Astrocyte (in vitro differentiated cells and primary cell): ENCODE data around the gene GDF2.

Experiments used
- EZH2 ChIP-seq: IDR thresholded peaks from 2 replicates; pipeline ENCODE4 v1.6.1; 2012; ENCODE audit warnings: mild to moderate bottlenecking, low read length, inconsistent platforms; ENCODE audit not compliant: insufficient read depth
- TF ChIP-seq, protein P1 (sequence below): IDR thresholded peaks from 2 replicates; pipeline ENCODE4 v1.5.1; 2011; ENCODE audit warnings: low read depth, mild to moderate bottlenecking, inconsistent platforms, low read length, moderate library complexity; ENCODE audit not compliant: insufficient read depth

DNA sequence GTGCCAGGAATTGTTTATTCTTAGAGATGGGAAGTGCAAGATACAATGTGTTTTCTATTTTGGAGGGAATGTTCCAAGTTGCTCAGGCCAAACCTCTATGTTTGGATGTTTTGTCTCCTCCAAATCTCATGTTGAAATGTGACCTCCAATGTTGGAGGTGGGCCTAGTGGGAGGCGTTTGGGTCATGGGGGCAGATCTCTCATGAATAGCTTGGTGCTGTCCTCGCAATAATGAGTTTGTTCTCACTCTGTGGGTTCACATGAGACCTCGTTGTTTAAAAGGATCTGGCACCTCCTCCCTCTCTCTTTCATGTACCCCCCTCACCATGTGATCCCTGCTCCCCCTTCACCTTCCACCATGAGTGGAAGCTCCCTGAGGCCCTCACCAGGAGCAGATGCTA lies 30.6 kb upstream of the GDF2 start:
- TF ChIP-seq, protein P1, sequence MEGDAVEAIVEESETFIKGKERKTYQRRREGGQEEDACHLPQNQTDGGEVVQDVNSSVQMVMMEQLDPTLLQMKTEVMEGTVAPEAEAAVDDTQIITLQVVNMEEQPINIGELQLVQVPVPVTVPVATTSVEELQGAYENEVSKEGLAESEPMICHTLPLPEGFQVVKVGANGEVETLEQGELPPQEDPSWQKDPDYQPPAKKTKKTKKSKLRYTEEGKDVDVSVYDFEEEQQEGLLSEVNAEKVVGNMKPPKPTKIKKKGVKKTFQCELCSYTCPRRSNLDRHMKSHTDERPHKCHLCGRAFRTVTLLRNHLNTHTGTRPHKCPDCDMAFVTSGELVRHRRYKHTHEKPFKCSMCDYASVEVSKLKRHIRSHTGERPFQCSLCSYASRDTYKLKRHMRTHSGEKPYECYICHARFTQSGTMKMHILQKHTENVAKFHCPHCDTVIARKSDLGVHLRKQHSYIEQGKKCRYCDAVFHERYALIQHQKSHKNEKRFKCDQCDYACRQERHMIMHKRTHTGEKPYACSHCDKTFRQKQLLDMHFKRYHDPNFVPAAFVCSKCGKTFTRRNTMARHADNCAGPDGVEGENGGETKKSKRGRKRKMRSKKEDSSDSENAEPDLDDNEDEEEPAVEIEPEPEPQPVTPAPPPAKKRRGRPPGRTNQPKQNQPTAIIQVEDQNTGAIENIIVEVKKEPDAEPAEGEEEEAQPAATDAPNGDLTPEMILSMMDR = no peak
- TF ChIP-seq EZH2 = no peak
